GM19467 (cell line): Measurements from ENCODE around the gene EID1.
"Not testable (repeated sequence)": the region's sequence is repeated elsewhere in the genome, so short reads cannot be mapped to it uniquely, and the experiment has no call there.

ENCODE experiments used
- ATAC-seq: cut with Tn5 transposase; IDR thresholded peaks from one replicate; pipeline ENCODE4 v1.9.1; 2021; ENCODE audit warnings: mild to moderate bottlenecking, moderate library complexity; ENCODE audit not compliant: unreplicated experiment

Gene EID1, protein sequence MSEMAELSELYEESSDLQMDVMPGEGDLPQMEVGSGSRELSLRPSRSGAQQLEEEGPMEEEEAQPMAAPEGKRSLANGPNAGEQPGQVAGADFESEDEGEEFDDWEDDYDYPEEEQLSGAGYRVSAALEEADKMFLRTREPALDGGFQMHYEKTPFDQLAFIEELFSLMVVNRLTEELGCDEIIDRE

DNA sequence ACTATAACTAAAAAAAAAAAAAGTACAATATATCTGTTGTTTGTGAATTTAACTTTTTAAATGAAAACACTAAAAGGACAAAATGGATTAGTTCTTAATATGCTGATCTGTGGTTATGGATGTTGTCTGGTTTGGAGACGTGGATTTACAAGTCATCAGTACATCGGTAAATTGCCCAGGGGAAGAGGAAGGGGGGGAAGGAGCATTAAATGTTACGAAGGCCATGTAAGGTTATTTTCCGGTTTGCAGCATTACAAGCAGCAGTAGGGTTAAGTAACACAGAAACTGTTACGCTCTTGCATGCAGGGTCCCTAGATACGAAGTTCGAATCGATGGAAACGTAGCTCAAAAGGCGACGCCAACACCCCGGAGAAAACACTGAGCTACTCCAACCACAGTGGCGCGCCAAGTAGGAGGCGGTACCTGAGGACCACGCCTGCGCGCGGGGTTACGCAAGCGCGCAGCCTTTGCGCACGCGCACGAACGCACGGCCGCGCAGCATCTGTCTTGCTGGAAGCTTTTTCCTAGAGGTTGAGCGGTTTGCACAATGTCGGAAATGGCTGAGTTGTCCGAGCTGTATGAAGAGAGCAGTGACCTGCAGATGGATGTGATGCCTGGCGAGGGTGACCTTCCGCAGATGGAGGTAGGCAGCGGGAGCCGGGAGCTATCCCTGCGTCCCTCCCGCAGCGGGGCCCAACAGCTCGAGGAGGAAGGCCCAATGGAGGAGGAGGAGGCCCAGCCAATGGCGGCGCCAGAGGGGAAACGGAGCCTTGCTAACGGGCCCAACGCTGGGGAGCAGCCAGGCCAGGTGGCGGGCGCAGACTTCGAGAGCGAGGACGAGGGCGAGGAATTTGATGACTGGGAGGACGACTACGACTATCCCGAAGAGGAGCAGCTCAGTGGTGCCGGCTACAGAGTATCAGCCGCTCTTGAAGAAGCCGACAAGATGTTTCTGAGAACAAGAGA lies at the start of gene EID1:
Gene EID1 (plus strand): TSS at position 505 of the 966 bp plus-strand sequence. CDS start 43 bp downstream, at position 548.
- peak; percentile 96 for ATAC-seq

- ATAC-seq = no peak
Observed at GRCh38 chr15:48828471-48828870, 49.5 kb upstream of the EID1 start.

- ATAC-seq = no peak
Observed at GRCh38 chr15:48828906-48829305, 49.0 kb upstream of the EID1 start.

DNA sequence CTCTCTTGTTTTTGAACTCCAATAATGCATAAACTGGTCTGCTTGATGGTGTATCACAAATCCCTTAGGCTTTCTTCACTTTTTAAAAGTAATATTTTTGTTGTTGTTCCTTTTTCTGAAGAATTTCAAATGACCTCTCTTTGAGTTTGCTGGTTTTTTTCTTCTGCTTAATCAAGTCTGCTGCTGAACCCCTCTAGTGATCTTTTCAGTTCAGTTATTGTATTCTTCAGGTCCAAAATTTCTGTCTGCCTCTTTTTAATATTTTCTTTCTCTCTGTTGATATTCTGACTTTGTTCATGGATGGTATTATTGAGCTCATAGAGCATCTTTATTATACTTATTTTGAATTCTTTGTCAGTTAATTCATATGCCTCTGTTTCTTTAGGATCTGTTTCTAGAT lies 45.3 kb upstream of the EID1 start:
- no peak for ATAC-seq

DNA sequence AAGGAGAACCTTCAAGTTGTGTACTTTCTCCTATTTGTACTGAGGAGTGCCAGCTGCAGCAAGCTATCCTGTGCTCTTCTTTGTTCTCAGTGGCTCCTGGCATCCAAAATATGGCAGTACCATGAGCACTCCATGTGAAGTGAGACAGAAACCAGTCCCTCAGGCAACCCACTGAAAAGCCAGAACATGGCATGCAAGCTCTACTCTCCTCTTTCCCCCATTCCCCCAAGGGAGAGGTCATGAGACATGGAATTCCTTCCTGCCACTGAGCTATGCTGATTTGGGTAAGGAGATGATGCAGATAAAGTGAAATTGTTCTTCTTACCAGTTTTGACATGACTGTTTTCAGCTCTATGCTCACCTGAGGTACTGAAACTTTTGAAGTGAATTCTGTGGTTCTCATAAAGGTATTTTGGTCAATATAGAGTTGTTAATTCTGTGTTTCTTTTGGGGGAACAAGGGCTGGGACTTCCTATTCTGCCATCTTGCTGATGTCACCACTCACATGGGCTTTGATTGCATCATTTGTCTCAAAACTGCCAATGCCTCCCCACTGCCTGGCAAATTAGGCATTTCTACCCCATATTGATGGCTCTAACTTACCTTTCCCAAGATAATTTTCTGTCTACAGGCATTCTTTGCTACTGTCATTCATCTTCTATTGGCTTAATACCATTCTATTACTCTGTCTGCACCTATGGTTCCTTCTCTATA lies 44.3 kb upstream of the EID1 start:
- no peak for ATAC-seq

- ATAC-seq = no peak
Observed at GRCh38 chr15:48834756-48835155, 43.2 kb upstream of the EID1 start.

DNA sequence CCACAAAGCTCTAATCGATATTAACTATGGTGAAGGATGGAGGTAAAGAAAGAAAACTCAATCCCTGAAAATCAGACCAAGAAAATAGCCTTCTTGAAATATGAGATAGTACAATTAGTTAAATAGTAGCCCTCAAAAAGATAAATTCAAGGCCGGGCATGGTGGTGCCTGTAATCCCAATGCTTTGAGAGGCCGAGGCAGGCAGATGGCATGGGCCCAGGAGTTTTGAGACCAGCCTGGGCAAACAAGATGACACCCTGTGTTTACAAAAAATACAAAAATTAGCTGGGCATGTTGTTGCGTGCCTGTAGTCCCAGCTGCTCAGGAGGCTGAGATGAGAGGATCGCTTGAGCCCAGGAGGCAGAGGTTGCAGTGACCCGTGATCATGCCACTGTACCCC lies 35.4 kb upstream of the EID1 start:
- no peak for ATAC-seq

GRCh38 chr15:48845123-48845522 lies 32.8 kb upstream of the EID1 start:
- no peak for ATAC-seq

DNA sequence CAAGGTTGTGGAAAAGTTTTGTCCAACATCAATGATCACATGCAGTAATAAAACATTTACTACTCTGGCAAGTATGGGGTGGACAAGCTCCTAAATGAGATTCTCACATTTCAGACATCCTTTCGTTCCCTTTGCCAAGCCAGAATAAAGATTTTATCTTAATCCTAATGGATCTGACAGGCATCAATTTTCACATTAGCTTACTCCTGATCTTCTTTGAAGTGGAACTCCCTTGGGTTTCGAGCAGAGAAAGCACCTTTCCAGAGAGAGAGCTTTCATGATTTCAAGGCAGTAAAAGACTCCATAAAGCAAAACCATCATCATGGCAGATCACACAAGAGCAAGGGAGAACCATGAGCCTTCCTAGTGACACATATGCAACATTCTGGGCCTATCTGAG lies 27.3 kb upstream of the EID1 start:
- ATAC-seq = no peak

DNA sequence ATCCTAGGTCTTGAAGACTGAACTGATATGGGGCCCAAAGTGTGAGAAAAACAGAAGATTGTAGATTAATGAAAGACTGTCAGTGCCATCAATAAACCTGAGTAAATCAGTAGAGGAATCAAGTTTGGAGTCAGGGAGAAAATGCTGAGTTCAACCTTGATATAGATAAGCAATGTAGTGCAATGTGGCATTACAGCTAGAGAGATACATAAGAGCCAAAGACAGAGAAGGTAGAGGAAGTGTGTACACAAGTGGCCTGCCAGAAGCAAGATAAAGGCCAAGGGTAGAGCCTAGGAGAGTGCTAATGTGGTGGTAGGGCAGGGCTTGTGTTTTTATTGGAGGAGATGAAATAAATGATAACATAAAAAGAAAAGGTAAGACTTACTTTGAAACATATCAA lies 26.0 kb upstream of the EID1 start:
- no peak for ATAC-seq

GRCh38 chr15:48854434-48854833 lies 23.5 kb upstream of the EID1 start:
- ATAC-seq = not testable (repeated sequence)

- no peak for ATAC-seq
Observed at GRCh38 chr15:48855501-48856440, 22.2 kb upstream of the EID1 start.

- ATAC-seq = no peak
Observed at GRCh38 chr15:48856942-48857341, 21.0 kb upstream of the EID1 start.

DNA sequence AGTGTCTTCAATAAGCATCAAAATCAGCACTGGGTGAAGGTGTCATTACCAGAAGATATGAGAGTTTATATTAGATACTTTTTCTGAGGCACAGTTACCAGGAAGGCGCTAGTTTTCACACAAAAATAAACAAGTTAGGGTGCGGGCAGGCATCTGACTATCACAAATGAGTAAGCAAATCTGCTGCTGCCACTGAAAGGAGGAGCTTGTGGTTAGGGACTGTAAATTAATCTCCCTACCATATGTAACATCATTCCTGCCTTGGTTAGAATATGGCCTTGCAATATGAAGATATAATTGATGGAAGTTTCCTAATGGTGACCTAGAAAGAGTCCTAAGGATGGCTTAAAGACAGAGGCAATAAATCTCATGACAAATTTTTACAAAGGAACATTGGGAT lies 19.5 kb upstream of the EID1 start:
- no peak for ATAC-seq

DNA sequence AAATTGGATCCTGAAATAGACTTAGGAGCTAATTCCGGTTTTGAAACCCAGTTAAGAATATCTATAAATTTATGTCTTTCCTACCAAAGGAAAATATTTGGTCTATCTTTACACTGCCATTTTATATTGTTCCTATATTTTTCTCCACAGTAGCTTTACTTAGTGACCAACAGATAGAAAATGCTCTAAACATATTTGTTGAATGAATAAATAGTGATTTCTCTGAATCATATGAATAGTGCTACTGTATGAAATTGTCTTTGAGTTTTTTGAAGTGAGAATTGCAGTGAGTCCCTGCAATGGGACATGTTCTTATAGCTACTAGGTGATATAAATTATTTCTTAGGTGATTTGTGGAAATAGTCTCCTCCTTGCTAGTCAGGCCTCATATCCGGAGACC lies 18.5 kb upstream of the EID1 start:
- ATAC-seq = no peak

- ATAC-seq = no peak
Observed at GRCh38 chr15:48861813-48862431, 16.0 kb upstream of the EID1 start.

DNA sequence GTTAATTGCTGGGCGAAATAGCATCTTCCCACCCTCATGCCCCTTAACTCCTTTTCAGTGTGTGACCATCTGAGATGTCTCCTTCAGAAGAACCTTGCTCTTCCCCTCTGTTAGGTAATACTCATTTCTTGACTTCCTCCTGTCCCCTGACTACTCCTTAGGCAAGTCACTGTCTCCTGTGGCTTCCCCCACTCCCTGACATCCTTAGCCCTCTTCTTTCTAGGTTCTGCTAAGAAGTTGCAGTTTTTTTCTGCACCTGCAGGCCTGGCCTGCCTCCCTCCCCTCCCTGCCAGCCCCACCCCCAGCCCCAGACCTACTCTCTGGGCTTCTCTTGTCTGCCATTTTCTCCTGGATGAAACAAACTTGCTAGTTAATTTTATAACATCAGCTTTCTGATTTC lies 15.2 kb upstream of the EID1 start:
- ATAC-seq = no peak

DNA sequence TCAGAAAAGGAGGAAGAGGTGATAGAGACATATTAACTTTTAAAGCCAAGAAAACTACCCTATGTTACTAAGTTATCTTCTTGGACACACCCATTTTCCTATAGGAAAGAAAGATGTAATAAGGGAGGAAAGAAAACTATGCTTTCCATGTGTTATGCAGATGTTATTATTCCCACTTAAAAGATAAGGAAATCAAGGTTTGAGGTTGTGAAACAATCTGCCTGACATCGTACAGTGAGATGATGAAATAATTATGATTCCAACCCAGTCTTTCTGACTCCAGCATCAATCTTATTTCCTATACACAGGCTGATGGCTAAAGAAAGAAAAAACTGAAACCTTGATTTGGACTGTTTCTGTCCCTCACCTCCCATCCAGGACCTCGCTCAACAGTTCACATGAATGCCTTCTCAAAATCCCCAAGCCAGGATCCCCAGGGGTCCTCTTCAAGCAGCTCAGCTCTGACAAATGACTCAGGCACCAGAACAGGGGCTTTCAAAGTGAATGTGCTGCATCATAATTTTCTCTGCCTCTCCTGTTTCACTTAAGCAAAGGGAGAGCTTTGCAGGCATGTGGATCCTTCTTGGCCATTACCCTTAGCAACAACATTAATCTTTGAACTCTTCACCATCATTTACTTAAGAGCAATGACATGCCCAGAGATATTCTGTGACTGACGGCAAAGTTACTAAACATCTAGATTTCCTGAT lies 12.4 kb upstream of the EID1 start:
- no peak for ATAC-seq

DNA sequence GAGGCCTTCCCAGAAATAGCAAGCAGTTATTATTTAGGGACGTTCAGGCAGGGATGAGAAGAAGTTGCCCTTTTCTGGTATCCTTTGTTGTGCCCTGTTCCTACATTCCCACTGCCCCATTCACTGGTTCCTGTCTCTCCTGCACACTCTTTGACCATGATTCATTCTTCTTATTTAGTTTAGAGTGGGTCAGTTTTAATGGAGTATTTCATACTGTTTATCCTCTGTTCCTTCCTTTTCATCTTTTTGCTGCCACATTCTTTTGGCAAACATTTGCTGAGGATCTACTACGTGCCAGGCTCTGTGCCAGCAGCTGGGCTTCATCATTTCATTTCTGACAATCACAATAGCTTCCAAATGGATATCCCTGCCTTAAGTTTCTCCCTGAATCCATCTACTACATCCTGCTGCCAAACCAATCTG lies 11.8 kb upstream of the EID1 start:
- no peak for ATAC-seq
